Spinal cord (tissue), 4 donors: Measurements from ENCODE around the gene CTBS. TPM values are rescaled to one million over a fixed set of nuclear protein-coding genes. Genes with fewer than 3 reads are reported as not detected.

Experiments used
- polyA plus RNA-seq, 2 donors: library from polyadenylated mRNA; unstranded; fragments of 120-200 nt; gene quantifications; one replicate each; pipeline ENCODE4 v1.2.1, GENCODE V29; 2013; ENCODE audit not compliant: insufficient read length in 2 of 2
- total RNA-seq, 2 donors: library from RNA; depleted of rRNA in 1 of 2; stranded (reverse); fragments of 120-200 nt in 1 of 2; fragments of >200 nt in 1 of 2; gene quantifications; one replicate each; pipeline versions ENCODE4 v1.2.3 to v1.2.4, GENCODE V29; 2013 to 2014

The CTBS gene
- total and polyA plus RNA-seq, 4 donors = 4.8 to 10.2 (median 6.9) TPM

Other genes starting within 250 kb of the CTBS start
- under 1 TPM in 1 of 2 donors, not detected in 1; 0.22 TPM for gene DNASE2B, start 176.0 kb downstream of the CTBS start, total RNA-seq
- gene DNASE2B, start 176.0 kb downstream of the CTBS start, polyA plus RNA-seq = under 1 TPM; 0.17 to 0.68 TPM
- 10 to 100 TPM; 31.3 to 37.1 TPM for gene RPF1, start 95.2 kb downstream of the CTBS start, total RNA-seq
- 10 to 100 TPM; 25.1 to 29.2 TPM for gene RPF1, start 95.2 kb downstream of the CTBS start, polyA plus RNA-seq
- 1 to 10 TPM in 1 of 2 donors, under 1 TPM in 1; 0.99 to 1.8 TPM for gene SPATA1, start 68.1 kb downstream of the CTBS start, total RNA-seq
- gene SPATA1, start 68.1 kb downstream of the CTBS start, polyA plus RNA-seq = 1 to 10 TPM in 1 of 2 donors, under 1 TPM in 1; 0.90 to 2.4 TPM
- 10 to 100 TPM; 13.6 to 39.5 TPM for gene GNG5, start 67.9 kb downstream of the CTBS start, total RNA-seq
- gene GNG5, start 67.9 kb downstream of the CTBS start, polyA plus RNA-seq = 10 to 100 TPM; 80.4 to 93.1 TPM
- 10 to 100 TPM; 23.2 to 29.7 TPM for gene SSX2IP, start 116.0 kb upstream of the CTBS start, total RNA-seq
- gene SSX2IP, start 116.0 kb upstream of the CTBS start, polyA plus RNA-seq = 10 to 100 TPM; 14.9 to 19.9 TPM